ENCODE measurements around the gene GTPBP1. TPM values are rescaled to one million over a fixed set of nuclear protein-coding genes. Genes with fewer than 3 reads are reported as not detected.

GTPBP1 gene
- total RNA-seq, 1 experiment from 2014 or later = 79.1 TPM

- Mint-ChIP-seq H3K4me1 (ENCODE audit: low read depth, unreplicated experiment) (no peaks in the 10 kb centered on the region), H3K4me3 (ENCODE audit: low read depth, unreplicated experiment) (no peak overlapping the region), H3K9me3 (ENCODE audit: low read depth, unreplicated experiment) (no peaks in the 10 kb centered on the region), H3K36me3 (ENCODE audit: insufficient read depth, unreplicated experiment) (peaks cover 70% of the 10 kb centered on the region), H3K27ac (ENCODE audit: unreplicated experiment) (no peak overlapping the region), H3K27me3 (ENCODE audit: unreplicated experiment) (no peaks in the 10 kb centered on the region)
- DNase-seq = no peak
- BruUV-seq (replicated peaks) = no TSS peak
- CTCF ChIA-PET = no interaction called here
- intact Hi-C loops (cut with micrococcal nuclease; ENCODE audit: unreplicated experiment) = no loop called here
- TF ChIP-seq CTCF (IDR thresholded peaks at IDR 0.05; ENCODE audit: unreplicated experiment) = no peak
Observed at GRCh38 chr22:38741576-38741975, 35.8 kb downstream of the GTPBP1 start.

- H3K4me3 Mint-ChIP-seq (ENCODE audit: low read depth, unreplicated experiment) = peak overlapping the region; percentile 30
- peak overlapping the region; percentile 60 for H3K27ac Mint-ChIP-seq (ENCODE audit: unreplicated experiment)
- TF ChIP-seq CTCF (IDR thresholded peaks at IDR 0.05; ENCODE audit: unreplicated experiment) = no peak
- H3K27me3 Mint-ChIP-seq (ENCODE audit: unreplicated experiment) = no peaks in the 10 kb centered on the region
- no peaks in the 10 kb centered on the region for H3K9me3 Mint-ChIP-seq (ENCODE audit: low read depth, unreplicated experiment)
- CTCF ChIA-PET = interaction anchor here (0.9 kb wide), 1 partner anchor 18 kb away, joined by 3 read pairs; no protein-coding TSS in a partner anchor
- BruUV-seq (replicated peaks) = no TSS peak
- no peak for DNase-seq
- H3K36me3 Mint-ChIP-seq (ENCODE audit: insufficient read depth, unreplicated experiment) = peaks cover 72% of the 10 kb centered on the region
- H3K4me1 Mint-ChIP-seq (ENCODE audit: low read depth, unreplicated experiment) = no peaks in the 10 kb centered on the region
- intact Hi-C loops (cut with micrococcal nuclease; ENCODE audit: unreplicated experiment) = no loop called here
Observed at GRCh38 chr22:38742176-38742942, 36.6 kb downstream of the GTPBP1 start.

- no peaks in the 10 kb centered on the region for H3K27me3 Mint-ChIP-seq (ENCODE audit: unreplicated experiment)
- peaks cover 80% of the 10 kb centered on the region for H3K36me3 Mint-ChIP-seq (ENCODE audit: insufficient read depth, unreplicated experiment)
- CTCF ChIA-PET = no interaction called here
- no peak for TF ChIP-seq CTCF (IDR thresholded peaks at IDR 0.05; ENCODE audit: unreplicated experiment)
- intact Hi-C loops (cut with micrococcal nuclease; ENCODE audit: unreplicated experiment) = no loop called here
- no peak for DNase-seq
- H3K4me1 Mint-ChIP-seq (ENCODE audit: low read depth, unreplicated experiment) = no peaks in the 10 kb centered on the region
- H3K9me3 Mint-ChIP-seq (ENCODE audit: low read depth, unreplicated experiment) = no peaks in the 10 kb centered on the region
- H3K4me3 Mint-ChIP-seq (ENCODE audit: low read depth, unreplicated experiment) = no peak overlapping the region
- H3K27ac Mint-ChIP-seq (ENCODE audit: unreplicated experiment) = no peak overlapping the region
- no TSS peak for BruUV-seq (replicated peaks)
Observed at GRCh38 chr22:38744981-38745380, 39.2 kb downstream of the GTPBP1 start.

- no peak for TF ChIP-seq CTCF (IDR thresholded peaks at IDR 0.05; ENCODE audit: unreplicated experiment)
- Mint-ChIP-seq H3K27ac (ENCODE audit: unreplicated experiment) (no peak overlapping the region), H3K4me3 (ENCODE audit: low read depth, unreplicated experiment) (no peak overlapping the region), H3K36me3 (ENCODE audit: insufficient read depth, unreplicated experiment) (peaks cover 82% of the 10 kb centered on the region), H3K9me3 (ENCODE audit: low read depth, unreplicated experiment) (no peaks in the 10 kb centered on the region), H3K27me3 (ENCODE audit: unreplicated experiment) (no peaks in the 10 kb centered on the region), H3K4me1 (ENCODE audit: low read depth, unreplicated experiment) (no peaks in the 10 kb centered on the region)
- intact Hi-C loops (cut with micrococcal nuclease; ENCODE audit: unreplicated experiment) = no loop called here
- no TSS peak for BruUV-seq (replicated peaks)
- CTCF ChIA-PET = no interaction called here
- no peak for DNase-seq
Observed at GRCh38 chr22:38745676-38746460, 40.1 kb downstream of the GTPBP1 start.

All from Calu3 (cell line).